ENCODE results near the gene KDM5D. TPM values are rescaled to one million over a fixed set of nuclear protein-coding genes. Genes with fewer than 3 reads are reported as not detected.

Gene KDM5D
- total RNA-seq, 1 donor from 2014 or later: not detected

DNA sequence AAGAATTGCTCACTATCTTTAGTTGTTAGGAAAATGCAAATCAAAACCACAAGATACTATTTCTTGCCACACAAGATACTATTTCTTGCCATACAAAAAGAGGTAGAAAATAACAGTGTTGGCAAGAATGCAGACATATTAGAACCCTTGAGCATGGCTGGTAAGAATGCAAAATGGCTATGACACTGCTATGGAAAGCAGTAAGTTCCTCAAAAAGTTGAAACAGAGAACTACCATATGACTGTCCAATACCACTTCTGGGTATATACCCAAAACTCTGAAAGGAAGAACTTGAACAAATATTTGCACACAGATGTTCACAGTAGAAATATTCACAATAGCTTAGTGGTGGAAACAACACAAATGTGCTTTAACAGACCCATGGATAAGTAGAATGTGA, 26.6 kb downstream of the KDM5D start:
- TF ChIP-seq, protein P1, sequence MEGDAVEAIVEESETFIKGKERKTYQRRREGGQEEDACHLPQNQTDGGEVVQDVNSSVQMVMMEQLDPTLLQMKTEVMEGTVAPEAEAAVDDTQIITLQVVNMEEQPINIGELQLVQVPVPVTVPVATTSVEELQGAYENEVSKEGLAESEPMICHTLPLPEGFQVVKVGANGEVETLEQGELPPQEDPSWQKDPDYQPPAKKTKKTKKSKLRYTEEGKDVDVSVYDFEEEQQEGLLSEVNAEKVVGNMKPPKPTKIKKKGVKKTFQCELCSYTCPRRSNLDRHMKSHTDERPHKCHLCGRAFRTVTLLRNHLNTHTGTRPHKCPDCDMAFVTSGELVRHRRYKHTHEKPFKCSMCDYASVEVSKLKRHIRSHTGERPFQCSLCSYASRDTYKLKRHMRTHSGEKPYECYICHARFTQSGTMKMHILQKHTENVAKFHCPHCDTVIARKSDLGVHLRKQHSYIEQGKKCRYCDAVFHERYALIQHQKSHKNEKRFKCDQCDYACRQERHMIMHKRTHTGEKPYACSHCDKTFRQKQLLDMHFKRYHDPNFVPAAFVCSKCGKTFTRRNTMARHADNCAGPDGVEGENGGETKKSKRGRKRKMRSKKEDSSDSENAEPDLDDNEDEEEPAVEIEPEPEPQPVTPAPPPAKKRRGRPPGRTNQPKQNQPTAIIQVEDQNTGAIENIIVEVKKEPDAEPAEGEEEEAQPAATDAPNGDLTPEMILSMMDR (IDR thresholded peaks at IDR 0.05): no peak
- no peak for DNase-seq (ENCODE audit: low spot score)
- Mint-ChIP-seq H3K4me1 (ENCODE audit: low read depth) (no peaks in the 10 kb centered on the region), H3K27me3 (ENCODE audit: low read depth) (no peaks in the 10 kb centered on the region), H3K27ac (ENCODE audit: unreplicated experiment) (no peak overlapping the region), H3K4me3 (ENCODE audit: unreplicated experiment) (no peak overlapping the region), H3K9me3 (ENCODE audit: low read depth) (no peaks in the 10 kb centered on the region), H3K36me3 (ENCODE audit: low read depth) (no peaks in the 10 kb centered on the region)

DNA sequence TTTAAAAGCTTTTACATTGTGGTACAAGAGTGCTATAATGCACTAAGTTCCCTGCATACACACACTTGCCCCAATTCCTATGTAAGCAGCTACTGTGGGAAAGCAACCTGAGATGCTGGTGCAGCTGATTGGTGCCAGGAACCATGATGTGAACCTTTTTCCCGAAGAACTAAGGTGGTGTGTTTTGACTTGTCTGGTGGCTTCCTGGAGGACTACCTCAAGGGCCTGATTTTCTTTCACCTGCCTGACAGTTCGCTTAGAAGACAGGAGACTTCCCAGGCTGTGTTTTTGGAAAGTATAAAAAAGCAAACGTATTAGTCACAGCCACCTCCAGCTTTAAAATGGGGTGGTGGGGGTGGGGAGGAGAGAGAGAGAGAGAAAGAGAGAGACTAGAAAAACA, 27.4 kb downstream of the KDM5D start:
- no peak overlapping the region for H3K4me3 Mint-ChIP-seq (ENCODE audit: unreplicated experiment)
- TF ChIP-seq, protein P1 (IDR thresholded peaks at IDR 0.05): no peak
- H3K4me1 Mint-ChIP-seq (ENCODE audit: low read depth): no peaks in the 10 kb centered on the region
- no peak overlapping the region for H3K27ac Mint-ChIP-seq (ENCODE audit: unreplicated experiment)
- H3K9me3 Mint-ChIP-seq (ENCODE audit: low read depth): no peaks in the 10 kb centered on the region
- no peak for DNase-seq (ENCODE audit: low spot score)
- H3K27me3 Mint-ChIP-seq (ENCODE audit: low read depth): no peaks in the 10 kb centered on the region
- H3K36me3 Mint-ChIP-seq (ENCODE audit: low read depth): no peaks in the 10 kb centered on the region

DNA sequence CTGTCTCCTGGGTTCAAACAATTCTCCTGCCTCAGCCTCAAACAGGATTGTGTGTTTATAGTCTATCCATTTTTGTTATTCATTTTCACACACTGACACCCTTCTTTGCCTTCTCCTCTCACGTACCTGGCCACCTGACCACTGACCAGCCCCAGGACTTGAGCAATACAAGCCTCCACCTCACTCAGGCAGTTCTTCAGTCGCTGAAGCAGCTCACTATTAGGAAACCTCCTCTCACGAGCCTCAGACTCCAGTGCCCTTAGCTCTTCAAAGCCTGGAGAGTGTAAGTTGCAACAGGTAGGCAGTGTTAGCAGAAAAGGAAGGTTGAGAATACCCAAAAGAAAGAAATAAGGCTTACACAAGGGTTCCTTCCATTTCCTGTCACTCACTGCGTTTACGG, 29.3 kb downstream of the KDM5D start:
- Mint-ChIP-seq H3K36me3 (ENCODE audit: low read depth) (no peaks in the 10 kb centered on the region), H3K4me3 (ENCODE audit: unreplicated experiment) (no peak overlapping the region), H3K9me3 (ENCODE audit: low read depth) (no peaks in the 10 kb centered on the region), H3K27me3 (ENCODE audit: low read depth) (no peaks in the 10 kb centered on the region), H3K27ac (ENCODE audit: unreplicated experiment) (no peak overlapping the region), H3K4me1 (ENCODE audit: low read depth) (no peaks in the 10 kb centered on the region)
- no peak for DNase-seq (ENCODE audit: low spot score)
- TF ChIP-seq, protein P1 (IDR thresholded peaks at IDR 0.05): no peak

DNA sequence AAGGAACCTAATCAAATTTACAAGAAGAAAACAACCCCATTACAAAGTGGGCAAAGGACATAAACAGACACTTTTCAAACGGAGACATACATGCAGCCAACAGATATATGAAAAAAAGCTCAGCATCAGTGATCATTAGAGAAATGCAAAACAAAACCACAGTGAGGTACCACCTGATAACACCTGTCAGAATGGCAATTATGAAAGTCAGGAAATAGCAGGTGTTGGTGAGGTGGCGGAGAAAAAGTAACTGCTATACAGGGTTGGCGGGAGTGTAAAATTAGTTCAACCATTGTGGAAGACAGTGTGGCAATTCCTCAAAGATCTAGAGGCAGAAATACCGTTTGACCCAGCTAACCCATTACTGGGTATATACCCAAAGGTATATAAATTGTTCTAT, 31.1 kb downstream of the KDM5D start:
- TF ChIP-seq, protein P1 (IDR thresholded peaks at IDR 0.05): no peak
- Mint-ChIP-seq H3K27me3 (ENCODE audit: low read depth) (no peaks in the 10 kb centered on the region), H3K4me3 (ENCODE audit: unreplicated experiment) (no peak overlapping the region), H3K27ac (ENCODE audit: unreplicated experiment) (no peak overlapping the region), H3K36me3 (ENCODE audit: low read depth) (no peaks in the 10 kb centered on the region), H3K4me1 (ENCODE audit: low read depth) (no peaks in the 10 kb centered on the region), H3K9me3 (ENCODE audit: low read depth) (no peaks in the 10 kb centered on the region)
- DNase-seq (ENCODE audit: low spot score): no peak

DNA sequence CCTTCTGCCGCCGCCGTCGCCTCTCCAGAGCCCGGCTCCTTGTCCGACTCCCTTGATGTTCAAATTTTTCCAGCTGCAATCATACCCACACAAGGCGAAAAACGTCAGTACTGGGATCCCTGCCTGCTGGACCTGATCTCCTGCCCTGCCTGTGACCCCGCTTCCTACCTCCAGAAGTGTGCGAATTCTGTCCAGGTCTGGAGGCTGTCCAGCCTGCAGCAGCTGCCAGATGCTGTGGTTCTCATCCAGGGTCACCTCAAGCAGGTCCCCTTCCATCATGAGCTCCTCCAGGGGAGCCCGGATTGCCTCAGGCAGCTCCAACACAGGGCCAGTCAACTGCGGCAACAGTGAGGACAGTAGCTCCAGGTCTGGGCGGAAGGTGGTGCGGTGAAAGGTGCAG, 38.3 kb downstream of the KDM5D start:
- DNase-seq (ENCODE audit: low spot score): no peak
- TF ChIP-seq, protein P1 (IDR thresholded peaks at IDR 0.05): no peak
- H3K4me3 Mint-ChIP-seq (ENCODE audit: unreplicated experiment): no peak overlapping the region
- no peaks in the 10 kb centered on the region for H3K27me3 Mint-ChIP-seq (ENCODE audit: low read depth)
- H3K27ac Mint-ChIP-seq (ENCODE audit: unreplicated experiment): no peak overlapping the region
- no peaks in the 10 kb centered on the region for H3K36me3 Mint-ChIP-seq (ENCODE audit: low read depth)
- no peaks in the 10 kb centered on the region for H3K4me1 Mint-ChIP-seq (ENCODE audit: low read depth)
- H3K9me3 Mint-ChIP-seq (ENCODE audit: low read depth): no peaks in the 10 kb centered on the region

Data from chondrocyte (in vitro differentiated cells).